ENCODE measurements around the gene ZNF800.
A peak's percentile ranks its signal among the peaks of the same experiment; 100 is the strongest.
"Not testable (repeated sequence)": the region's sequence is repeated elsewhere in the genome, so short reads cannot be mapped to it uniquely, and the experiment has no call there.

The ZNF800 gene

GRCh38 chr7:127392566-127393367 is at the start of gene ZNF800:
TSS of gene ZNF800 (minus strand) at chr7:127392708. CDS start at chr7:127391557, 1,151 bp downstream.
- peak; percentile 93 for DNase-seq

GRCh38 chr7:127440206-127440605 is 47.7 kb upstream of the ZNF800 start:
- no peak for DNase-seq

- no peak for DNase-seq
These were observed 46.3 kb upstream of the ZNF800 start for GRCh38 chr7:127438836-127439235.

- no peak for DNase-seq
These were observed 45.3 kb upstream of the ZNF800 start for GRCh38 chr7:127437837-127438236.

GRCh38 chr7:127437241-127437640 is 44.7 kb upstream of the ZNF800 start:
- DNase-seq, result no peak

- not testable (repeated sequence) for DNase-seq
These were observed 36.8 kb upstream of the ZNF800 start for GRCh38 chr7:127429281-127429680.

- DNase-seq, result no peak
These were observed 26.7 kb upstream of the ZNF800 start for GRCh38 chr7:127419196-127419595.

GRCh38 chr7:127418459-127418858 is 26.0 kb upstream of the ZNF800 start:
- DNase-seq, result no peak

GRCh38 chr7:127417346-127417745 is 24.8 kb upstream of the ZNF800 start:
- DNase-seq, result no peak

- DNase-seq, result no peak
These were observed 22.7 kb upstream of the ZNF800 start for GRCh38 chr7:127415060-127415742.

GRCh38 chr7:127413962-127414361 is 21.5 kb upstream of the ZNF800 start:
- peak; percentile 61 for DNase-seq

GRCh38 chr7:127413326-127413725 is 20.8 kb upstream of the ZNF800 start:
- no peak for DNase-seq

- no peak for DNase-seq
These were observed 18.7 kb upstream of the ZNF800 start for GRCh38 chr7:127411176-127411575.

- DNase-seq, result no peak
These were observed 17.1 kb upstream of the ZNF800 start for GRCh38 chr7:127409629-127410028.

GRCh38 chr7:127404286-127405072 is 12.0 kb upstream of the ZNF800 start:
- no peak for DNase-seq

- peak; percentile 28 for DNase-seq
These were observed 3.7 kb upstream of the ZNF800 start for GRCh38 chr7:127396184-127396583.

- DNase-seq, result not testable (repeated sequence)
These were observed 2.6 kb upstream of the ZNF800 start for GRCh38 chr7:127395104-127395503.

- no peak for DNase-seq
These were observed 1.0 kb upstream of the ZNF800 start for GRCh38 chr7:127393368-127394058.

GRCh38 chr7:127392182-127392565 is 334 bp downstream of the ZNF800 start:
- DNase-seq, result peak; percentile 51

- DNase-seq, result peak; percentile 62
These were observed 822 bp downstream of the ZNF800 start for GRCh38 chr7:127391591-127392181.

- no peak for DNase-seq
These were observed 1.5 kb downstream of the ZNF800 start for GRCh38 chr7:127390817-127391590.
